PC-9 (cell line): Measurements from ENCODE around the gene MYO3B.

Experiments
- EZH2 ChIP-seq: fragments of 200-600 bp; sonication (generic); IDR thresholded peaks from 2 replicates; pipeline ENCODE4 v1.8.0; 2017; ENCODE audit warnings: antibody characterized with exemption, low read depth
- TF ChIP-seq, protein P1 (sequence below): fragments of 200-600 bp; sonication (generic); conservative IDR thresholded peaks from 2 replicates; pipeline ENCODE4 v1.6.1; 2017; ENCODE audit warnings: mixed run types, antibody characterized with exemption, mild to moderate bottlenecking, moderate library complexity

DNA sequence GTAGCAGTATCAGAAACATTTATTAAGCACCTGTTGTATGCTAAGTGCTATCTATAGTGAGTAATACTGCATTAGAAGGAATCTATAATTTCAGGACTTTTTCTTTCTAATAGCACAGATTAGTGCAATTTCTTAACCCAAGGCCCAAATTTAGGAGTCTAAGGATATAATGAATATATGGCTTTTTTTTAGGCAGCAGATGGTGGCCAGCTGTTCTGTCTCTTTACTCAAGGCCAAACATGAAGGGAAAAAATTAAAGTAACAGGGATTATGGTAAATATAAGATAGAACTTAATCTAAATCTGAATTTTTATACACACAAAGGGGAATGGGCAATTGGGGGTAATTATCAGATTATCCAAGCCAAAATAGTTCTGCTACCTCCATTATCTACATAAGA lies 306.6 kb downstream of the MYO3B start:
- TF ChIP-seq, protein P1, sequence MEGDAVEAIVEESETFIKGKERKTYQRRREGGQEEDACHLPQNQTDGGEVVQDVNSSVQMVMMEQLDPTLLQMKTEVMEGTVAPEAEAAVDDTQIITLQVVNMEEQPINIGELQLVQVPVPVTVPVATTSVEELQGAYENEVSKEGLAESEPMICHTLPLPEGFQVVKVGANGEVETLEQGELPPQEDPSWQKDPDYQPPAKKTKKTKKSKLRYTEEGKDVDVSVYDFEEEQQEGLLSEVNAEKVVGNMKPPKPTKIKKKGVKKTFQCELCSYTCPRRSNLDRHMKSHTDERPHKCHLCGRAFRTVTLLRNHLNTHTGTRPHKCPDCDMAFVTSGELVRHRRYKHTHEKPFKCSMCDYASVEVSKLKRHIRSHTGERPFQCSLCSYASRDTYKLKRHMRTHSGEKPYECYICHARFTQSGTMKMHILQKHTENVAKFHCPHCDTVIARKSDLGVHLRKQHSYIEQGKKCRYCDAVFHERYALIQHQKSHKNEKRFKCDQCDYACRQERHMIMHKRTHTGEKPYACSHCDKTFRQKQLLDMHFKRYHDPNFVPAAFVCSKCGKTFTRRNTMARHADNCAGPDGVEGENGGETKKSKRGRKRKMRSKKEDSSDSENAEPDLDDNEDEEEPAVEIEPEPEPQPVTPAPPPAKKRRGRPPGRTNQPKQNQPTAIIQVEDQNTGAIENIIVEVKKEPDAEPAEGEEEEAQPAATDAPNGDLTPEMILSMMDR = no peak
- TF ChIP-seq EZH2 = no peak
